SK-N-SH (cell line): ENCODE data around the gene OPCML. TPM values are rescaled to one million over a fixed set of nuclear protein-coding genes. Genes with fewer than 3 reads are reported as not detected.

Source experiments
- CTCF ChIA-PET: fragments of 300-600, 350-600 bp; formaldehyde crosslinking; extraction: SDS; loops from one replicate; lab custom pipeline; 2021; lab: Yijun Ruan, JAX
- POLR2A ChIA-PET: fragments of 350-600 bp; sonication (Branson Sonifier 250); formaldehyde crosslinking; extraction: SDS; loops from one replicate; lab custom pipeline; 2020; ENCODE audit warnings: antibody characterized with exemption, inconsistent platforms; lab: Yijun Ruan, JAX
- DNase-seq: peaks from one replicate; pipeline ENCODE4 v3.0.0; 2012
- H2AFZ ChIP-seq: fragments of 200-600 bp; sonication (generic); 2 replicates; pipeline ENCODE4 v1.8.1; 2016; ENCODE audit warnings: antibody characterized with exemption, mild to moderate bottlenecking, low read depth
- H3F3A ChIP-seq: fragments of 200-600 bp; sonication (generic); replicated peaks from 2 replicates; pipeline ENCODE3; 2016; ENCODE audit warnings: antibody characterized with exemption, mild to moderate bottlenecking; ENCODE audit not compliant: insufficient read depth
- H3K27ac ChIP-seq, 2 experiments: fragments of 200-500 bp in 1 of 2; fragments of 200-600 bp in 1 of 2; sonication (Bioruptor generic) in 1 of 2; sonication (generic), shearing (Covaris generic) in 1 of 2; 2 replicates each; pipeline versions ENCODE4 v1.5.1 to v1.6.1; 2014 to 2016; ENCODE audit warnings: low read depth in 2 of 2, inconsistent platforms in 1 of 2, low read length in 1 of 2, mild to moderate bottlenecking in 1 of 2, mixed read lengths in 1 of 2
- H3K27me3 ChIP-seq: fragments of 200-600 bp; sonication (generic), shearing (Covaris generic); 2 replicates; pipeline ENCODE4 v1.6.1; 2016; ENCODE audit warnings: mixed run types; ENCODE audit not compliant: insufficient read depth
- H3K36me3 ChIP-seq, 2 experiments: fragments of 200-500 bp in 1 of 2; fragments of 200-600 bp in 1 of 2; sonication (Bioruptor generic) in 1 of 2; sonication (generic) in 1 of 2; replicated peaks in 1 of 2; 2 replicates each; pipeline versions ENCODE3 to v1.5.1; 2014 to 2016; ENCODE audit warnings: low read length in 1 of 2, mild to moderate bottlenecking in 1 of 2; ENCODE audit not compliant: insufficient read depth in 2 of 2, control insufficient read depth in 1 of 2
- H3K4me1 ChIP-seq, 2 experiments: fragments of 200-500 bp in 1 of 2; fragments of 200-600 bp in 1 of 2; sonication (Bioruptor generic) in 1 of 2; sonication (generic), shearing (Covaris generic) in 1 of 2; 2 replicates each; pipeline versions ENCODE4 v1.5.1 to v1.6.1; 2014 to 2016; ENCODE audit warnings: low read depth in 1 of 2, low read length in 1 of 2, mixed run types in 1 of 2; ENCODE audit not compliant: insufficient read depth in 2 of 2, control insufficient read depth in 1 of 2
- H3K4me2 ChIP-seq: fragments of 200-600 bp; sonication (generic), shearing (Covaris generic); 2 replicates; pipeline ENCODE4 v1.6.1; 2017; ENCODE audit warnings: mixed run types
- H3K4me3 ChIP-seq, 2 experiments: fragments of 200-500 bp in 1 of 2; fragments of 200-600 bp in 1 of 2; sonication (Bioruptor generic) in 1 of 2; sonication (generic), shearing (Covaris generic) in 1 of 2; 2 replicates each; pipeline versions ENCODE4 v1.5.1 to v1.8.1; 2014 to 2016; ENCODE audit warnings: low read depth in 2 of 2, inconsistent platforms in 1 of 2, low read length in 1 of 2, mild to moderate bottlenecking in 1 of 2, mixed read lengths in 1 of 2, moderate library complexity in 1 of 2
- H3K79me2 ChIP-seq: fragments of 200-600 bp; sonication (generic); 2 replicates; pipeline ENCODE4 v1.8.1; 2017; ENCODE audit warnings: mild to moderate bottlenecking; ENCODE audit not compliant: insufficient read depth
- H3K9ac ChIP-seq: fragments of 200-600 bp; sonication (generic); 2 replicates; pipeline ENCODE4 v1.6.1; 2017; ENCODE audit warnings: mixed run types
- H3K9me2 ChIP-seq: fragments of 200-600 bp; sonication (generic); 2 replicates; pipeline ENCODE4 v1.6.1; 2017; ENCODE audit warnings: mixed run types
- H3K9me3 ChIP-seq: fragments of 200-600 bp; sonication (generic); 2 replicates; pipeline ENCODE4 v1.6.1; 2017; ENCODE audit warnings: mixed run types, mild to moderate bottlenecking, moderate library complexity
- H4K20me1 ChIP-seq: fragments of 200-600 bp; sonication (generic); 2 replicates; pipeline ENCODE4 v1.6.1; 2017; ENCODE audit warnings: mild to moderate bottlenecking, mixed run types; ENCODE audit not compliant: insufficient read depth
- CHD2 ChIP-seq: fragments of 150-350 bp; IDR thresholded peaks from 2 replicates; pipeline ENCODE4 v1.6.1; 2018; ENCODE audit warnings: low read length; ENCODE audit not compliant: partially characterized antibody
- EP300 ChIP-seq, 2 experiments: IDR thresholded peaks; 2 replicates each; pipeline versions ENCODE4 v1.4.0 to v1.6.1; 2012; ENCODE audit warnings: borderline replicate concordance in 1 of 2, low read depth in 1 of 2, low read length in 1 of 2
- GABPA ChIP-seq: IDR thresholded peaks from 2 replicates; pipeline ENCODE4 v1.4.0; 2012; ENCODE audit warnings: low read depth, mild to moderate bottlenecking
- GATA2 ChIP-seq: sonication (generic); formaldehyde crosslinking; IDR thresholded peaks from 2 replicates; pipeline ENCODE4 v1.5.0; 2020; ENCODE audit warnings: mild to moderate bottlenecking, missing genetic modification reagents
- MEF2A ChIP-seq: IDR thresholded peaks from 2 replicates; pipeline ENCODE4 v1.4.0; 2012; ENCODE audit warnings: low read depth, borderline replicate concordance
- PBX3 ChIP-seq: IDR thresholded peaks from 2 replicates; pipeline ENCODE4; 2012
- REST ChIP-seq: IDR thresholded peaks from 2 replicates; pipeline ENCODE4 v1.6.1; 2012; ENCODE audit warnings: mild to moderate bottlenecking, low read depth, low read length, moderate library complexity
- SMC3 ChIP-seq: IDR thresholded peaks from 2 replicates; pipeline ENCODE4 v1.6.1; 2012; ENCODE audit warnings: low read depth, low read length, improper control_type of control experiment
- TCF12 ChIP-seq: IDR thresholded peaks from 2 replicates; pipeline ENCODE4 v1.4.0; 2012
- TEAD4 ChIP-seq: IDR thresholded peaks from 2 replicates; pipeline ENCODE4 v1.4.0; 2012; ENCODE audit warnings: mild to moderate bottlenecking, borderline replicate concordance; ENCODE audit not compliant: insufficient read depth
- YY1 ChIP-seq: IDR thresholded peaks from 2 replicates; pipeline ENCODE4 v1.4.0; 2012; ENCODE audit warnings: low read depth, mild to moderate bottlenecking
- WGBS: methylation state at CpG from one replicate; pipeline ENCODE4 v1.1.6; 2017; ENCODE audit warnings: low lambda C conversion rate; 5-methylcytosine and 5-hydroxymethylcytosine counted together
- polyA plus RNA-seq, 3 experiments: library from polyadenylated mRNA; depleted of rRNA; stranded (reverse); fragments of >200 nt; gene quantifications; 2 replicates each; pipeline ENCODE4 v1.2.3, GENCODE V29; 2012
- TF ChIP-seq, protein P1 (sequence below): fragments of 150-350 bp; IDR thresholded peaks from 2 replicates; pipeline ENCODE4 v1.6.1; 2017; ENCODE audit warnings: antibody characterized with exemption, low read length, low read depth, borderline replicate concordance

OPCML gene
- polyA plus RNA-seq, 1 of the 3 experiments (the other 2 are of a cell fraction) = not detected

DNA sequence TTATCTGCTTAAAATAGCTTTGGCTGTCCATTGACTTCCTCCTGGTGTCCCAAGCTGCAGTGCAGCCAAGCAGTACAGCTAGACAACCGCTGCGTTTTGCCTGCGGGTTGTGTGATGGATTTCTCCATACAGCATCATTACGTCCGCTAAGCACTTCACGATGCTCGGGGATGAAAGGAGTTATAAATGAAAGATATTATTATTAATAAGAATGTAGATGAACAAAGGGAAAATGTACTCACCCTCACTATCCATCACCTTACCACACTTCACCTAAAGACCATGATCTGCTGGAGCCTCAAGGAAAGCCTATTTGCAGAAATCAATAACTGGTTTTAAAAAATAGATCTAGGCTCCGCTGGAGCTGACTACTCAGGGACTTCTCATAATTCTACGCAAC, 509.1 kb downstream of the OPCML start:
- H3K4me1 ChIP-seq = no peaks in the 10 kb centered on the region; a peak in 1 of 4 replicates
- POLR2A ChIA-PET = no interaction called here
- no peaks in the 10 kb centered on the region for H3K27me3 ChIP-seq

DNA sequence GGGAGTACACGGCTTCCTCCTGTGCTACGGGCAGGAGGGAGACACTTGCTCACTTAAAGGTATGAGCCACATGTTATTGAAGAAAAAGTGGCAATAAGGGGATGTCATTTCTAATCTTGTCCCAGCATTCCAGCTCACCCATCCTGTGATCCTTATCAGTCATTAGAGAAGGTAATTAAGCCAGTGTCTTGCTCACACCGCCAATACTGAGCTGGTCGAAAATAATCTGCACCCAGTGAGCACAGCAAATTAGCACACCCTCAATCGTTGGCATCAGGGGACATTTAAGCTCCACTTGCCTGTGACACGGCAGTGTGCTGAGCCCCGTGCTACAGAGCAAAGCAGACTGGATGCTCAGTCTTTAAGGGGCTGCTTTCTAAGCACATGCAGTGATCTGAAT, 510.7 kb downstream of the OPCML start:
- TF ChIP-seq TEAD4 = no peak
- TF ChIP-seq PBX3 = no peak
- no peak for TF ChIP-seq EP300 (IDR thresholded peaks at IDR 0.05; ENCODE audit: borderline replicate concordance in 1 of 2, low read depth in 1 of 2, low read length in 1 of 2)
- TF ChIP-seq SMC3 = no peak
- TF ChIP-seq YY1 = no peak
- TF ChIP-seq CHD2 = no peak
- TF ChIP-seq, protein P1, sequence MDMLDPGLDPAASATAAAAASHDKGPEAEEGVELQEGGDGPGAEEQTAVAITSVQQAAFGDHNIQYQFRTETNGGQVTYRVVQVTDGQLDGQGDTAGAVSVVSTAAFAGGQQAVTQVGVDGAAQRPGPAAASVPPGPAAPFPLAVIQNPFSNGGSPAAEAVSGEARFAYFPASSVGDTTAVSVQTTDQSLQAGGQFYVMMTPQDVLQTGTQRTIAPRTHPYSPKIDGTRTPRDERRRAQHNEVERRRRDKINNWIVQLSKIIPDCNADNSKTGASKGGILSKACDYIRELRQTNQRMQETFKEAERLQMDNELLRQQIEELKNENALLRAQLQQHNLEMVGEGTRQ = no peak
- TF ChIP-seq TCF12 = no peak
- TF ChIP-seq, all 33 proteins: peak for 0
- no peak overlapping the region for H3K9ac ChIP-seq
- no peaks in the 10 kb centered on the region; a peak in 1 of 4 replicates for H3K4me1 ChIP-seq
- no peak for DNase-seq
- H2AFZ ChIP-seq = no peak overlapping the region
- no peaks in the 10 kb centered on the region for H3K27me3 ChIP-seq
- no peak overlapping the region for H3K4me3 ChIP-seq
- 8% methylated on average over 7 of the region's 7 CpGs for WGBS
- no peaks in the 10 kb centered on the region for H3K9me2 ChIP-seq
- H3K36me3 ChIP-seq = no peaks in the 10 kb centered on the region
- no peak overlapping the region for H3K4me2 ChIP-seq
- no peaks in the 10 kb centered on the region for H3F3A ChIP-seq
- CTCF ChIA-PET = no interaction called here
- H3K27ac ChIP-seq = no peak overlapping the region
- no peaks in the 10 kb centered on the region for H3K79me2 ChIP-seq
- no peaks in the 10 kb centered on the region; the same call in 1 of the 2 replicates for H3K9me3 ChIP-seq
- H4K20me1 ChIP-seq = no peaks in the 10 kb centered on the region
- POLR2A ChIA-PET = no interaction called here

More for the DNA sequence above, 509.1 kb downstream of the OPCML start:
- no peak overlapping the region for H2AFZ ChIP-seq
- DNase-seq = no peak
- H3K9me3 ChIP-seq = no peaks in the 10 kb centered on the region; the same call in 1 of the 2 replicates
- 58% methylated on average over 9 of the region's 9 CpGs for WGBS
- no peak overlapping the region for H3K4me3 ChIP-seq
- no peaks in the 10 kb centered on the region for H4K20me1 ChIP-seq
- TF ChIP-seq MEF2A = no peak
- H3F3A ChIP-seq = no peaks in the 10 kb centered on the region
- no peak overlapping the region for H3K4me2 ChIP-seq
- H3K79me2 ChIP-seq = no peaks in the 10 kb centered on the region
- no peak overlapping the region for H3K27ac ChIP-seq
- CTCF ChIA-PET = interaction anchor here (1.0 kb wide), 1 partner anchor 59 kb away, joined by 3 read pairs; no protein-coding TSS in a partner anchor
- H3K36me3 ChIP-seq = no peaks in the 10 kb centered on the region
- H3K9ac ChIP-seq = no peak overlapping the region
- no peaks in the 10 kb centered on the region for H3K9me2 ChIP-seq

- no peak for DNase-seq
- no peaks in the 10 kb centered on the region for H3K27me3 ChIP-seq
- H3K4me1 ChIP-seq = no peaks in the 10 kb centered on the region; a peak in 1 of 4 replicates
- H3K36me3 ChIP-seq = no peaks in the 10 kb centered on the region
- H3K27ac ChIP-seq = no peak overlapping the region
- no peak overlapping the region for H3K9ac ChIP-seq
- no peaks in the 10 kb centered on the region for H3K9me2 ChIP-seq
- ChIA-PET CTCF (interaction anchor here (1.1 to 1.5 kb wide), 2 partner anchors 9 to 17 kb away, joined by 3 to 5 read pairs; no protein-coding TSS in a partner anchor), POLR2A (no interaction called here)
- TF ChIP-seq GATA2 (CRISPR knock-in tag) = no peak
- no peak for TF ChIP-seq EP300 (IDR thresholded peaks at IDR 0.05; ENCODE audit: borderline replicate concordance in 1 of 2, low read depth in 1 of 2, low read length in 1 of 2)
- TF ChIP-seq GABPA = no peak
- TF ChIP-seq TCF12 = no peak
- no peak for TF ChIP-seq REST
- no peak for TF ChIP-seq PBX3
- TF ChIP-seq, all 33 proteins: peak for 0
- no peak overlapping the region for H3K4me2 ChIP-seq
- H3F3A ChIP-seq = no peaks in the 10 kb centered on the region
- H2AFZ ChIP-seq = no peak overlapping the region
- H3K79me2 ChIP-seq = no peaks in the 10 kb centered on the region
- no peak overlapping the region for H3K4me3 ChIP-seq
- 6% methylated on average over 1 of the region's 1 CpG for WGBS
- no peaks in the 10 kb centered on the region for H4K20me1 ChIP-seq
- no peaks in the 10 kb centered on the region; the same call in 1 of the 2 replicates for H3K9me3 ChIP-seq
These were observed 512.0 kb downstream of the OPCML start for GRCh38 chr11:133020372-133020714.
